Panc1 (cell line): Measurements from ENCODE around the gene BHLHE23. TPM values are rescaled to one million over a fixed set of nuclear protein-coding genes. Genes with fewer than 3 reads are reported as not detected.

Source experiments
- ATAC-seq: fragments of 200-7000 bp; cut with Tn5 transposase; 2 replicates; pipeline ENCODE4 v1.9.1; 2020; ENCODE audit warnings: mild to moderate bottlenecking, moderate library complexity
- BruUV-seq: library from RNA; stranded (reverse); fragments of 400-500 nt; replicated peaks from 2 replicates; lab custom pipeline; 2021; lab: Mats Ljungman, UMichigan
- CTCF ChIA-PET: fragments of 300-600 bp; sonication (Branson Sonifier 250); formaldehyde crosslinking; loops from one replicate; lab custom pipeline; 2022; ENCODE audit warnings: antibody characterized with exemption; lab: Charles Lee
- POLR2A ChIA-PET: fragments of 300-600 bp; sonication (Branson Sonifier 250); formaldehyde crosslinking; loops from one replicate; lab custom pipeline; 2022; ENCODE audit warnings: antibody characterized with exemption; lab: Charles Lee
- DNase-seq: peaks from one replicate; pipeline ENCODE4 v3.0.0-alpha.2; 2010; ENCODE audit warnings: low read depth, low spot score
- H3K27ac ChIP-seq: 2 replicates; pipeline ENCODE4 v1.5.1; 2011; ENCODE audit warnings: mild to moderate bottlenecking, low read length, inconsistent platforms
- H3K27me3 ChIP-seq: fragments of 200-500 bp; sonication (Bioruptor generic); 2 replicates; pipeline ENCODE4 v1.6.0; 2014; ENCODE audit warnings: low read length, inconsistent platforms; ENCODE audit not compliant: control insufficient read depth, insufficient read depth
- H3K36me3 ChIP-seq: fragments of 200-500 bp; sonication (Bioruptor generic); 2 replicates; pipeline ENCODE4 v1.5.1; 2014; ENCODE audit warnings: inconsistent platforms, mild to moderate bottlenecking, low read length, moderate library complexity; ENCODE audit not compliant: control insufficient read depth, insufficient read depth
- H3K4me1 ChIP-seq: 2 replicates; pipeline ENCODE4 v1.5.1; 2011; ENCODE audit warnings: inconsistent platforms, mild to moderate bottlenecking, low read length, moderate library complexity; ENCODE audit not compliant: control insufficient read depth, insufficient read depth
- H3K4me3 ChIP-seq, 2 experiments: 2 replicates each; pipeline ENCODE4 v1.5.1; 2011 to 2012; ENCODE audit warnings: low read depth in 2 of 2, low read length in 2 of 2, mild to moderate bottlenecking in 2 of 2, inconsistent platforms in 1 of 2, moderate library complexity in 1 of 2
- H3K9me3 ChIP-seq: fragments of 200-500 bp; sonication (Bioruptor generic); 2 replicates; pipeline ENCODE4 v1.5.1; 2014; ENCODE audit warnings: low read depth, mild to moderate bottlenecking, inconsistent platforms, low read length, moderate library complexity; ENCODE audit not compliant: control insufficient read depth, insufficient read depth
- POLR2AphosphoS5 ChIP-seq: IDR thresholded peaks from 2 replicates; pipeline ENCODE4 v1.6.1; 2012; ENCODE audit warnings: mild to moderate bottlenecking, low read depth, low read length, moderate library complexity
- REST ChIP-seq, 2 experiments: IDR thresholded peaks; 2 replicates each; pipeline ENCODE4 v1.6.1; 2011 to 2012; ENCODE audit warnings: low read depth in 2 of 2, control low read depth in 1 of 2, low read length in 1 of 2, mild to moderate bottlenecking in 1 of 2, moderate library complexity in 1 of 2; ENCODE audit not compliant: insufficient read depth in 1 of 2
- SIN3A ChIP-seq: IDR thresholded peaks from 2 replicates; pipeline ENCODE4 v1.6.1; 2012; ENCODE audit warnings: low read depth, mild to moderate bottlenecking, low read length, moderate library complexity, borderline replicate concordance; ENCODE audit not compliant: insufficient read depth
- TCF7L2 ChIP-seq: IDR thresholded peaks from 2 replicates; pipeline ENCODE4 v1.6.1; 2011; ENCODE audit warnings: mild to moderate bottlenecking, low read depth, low read length, inconsistent platforms
- in situ Hi-C: cut with HindIII; loops from 2 replicates; pipeline ENCODE4 v1.10.0; 2016; ENCODE audit warnings: low sequenced_read_pairs, low pct_unique_long_range_greater_than_20kb
- intact Hi-C: fragments of 100-400 bp; cut with micrococcal nuclease; formaldehyde crosslinking; loops from one replicate; pipeline ENCODE4 v1.10.0; 2022; ENCODE audit not compliant: unreplicated experiment
- total RNA-seq: library from RNA; stranded (reverse); gene quantifications from one replicate; pipeline ENCODE4 v1.2.1, GENCODE V29; 2021; ENCODE audit not compliant: unreplicated experiment
- TF ChIP-seq, protein P1 (sequence below): fragments of 450-650 bp; IDR thresholded peaks from 2 replicates; pipeline ENCODE4 v1.5.1; 2017; ENCODE audit warnings: mild to moderate bottlenecking

The BHLHE23 gene
- total RNA-seq, 1 experiment from 2014 or later, result not detected

GRCh38 chr20:62956387-62957135 is 50.2 kb downstream of the BHLHE23 start:
- BruUV-seq, result no TSS peak
- H3K27me3 ChIP-seq, result no peaks in the 10 kb centered on the region
- H3K4me1 ChIP-seq, result peaks cover 9% of the 10 kb centered on the region; the same call in 1 of the 2 replicates
- TF ChIP-seq TCF7L2, result no peak
- TF ChIP-seq SIN3A, result no peak
- TF ChIP-seq REST (IDR thresholded peaks at IDR 0.05; ENCODE audit: insufficient read depth in 1 of 2, low read depth in 2 of 2, low read length in 1 of 2), result no peak
- TF ChIP-seq POLR2AphosphoS5, result no peak
- TF ChIP-seq, protein P1, sequence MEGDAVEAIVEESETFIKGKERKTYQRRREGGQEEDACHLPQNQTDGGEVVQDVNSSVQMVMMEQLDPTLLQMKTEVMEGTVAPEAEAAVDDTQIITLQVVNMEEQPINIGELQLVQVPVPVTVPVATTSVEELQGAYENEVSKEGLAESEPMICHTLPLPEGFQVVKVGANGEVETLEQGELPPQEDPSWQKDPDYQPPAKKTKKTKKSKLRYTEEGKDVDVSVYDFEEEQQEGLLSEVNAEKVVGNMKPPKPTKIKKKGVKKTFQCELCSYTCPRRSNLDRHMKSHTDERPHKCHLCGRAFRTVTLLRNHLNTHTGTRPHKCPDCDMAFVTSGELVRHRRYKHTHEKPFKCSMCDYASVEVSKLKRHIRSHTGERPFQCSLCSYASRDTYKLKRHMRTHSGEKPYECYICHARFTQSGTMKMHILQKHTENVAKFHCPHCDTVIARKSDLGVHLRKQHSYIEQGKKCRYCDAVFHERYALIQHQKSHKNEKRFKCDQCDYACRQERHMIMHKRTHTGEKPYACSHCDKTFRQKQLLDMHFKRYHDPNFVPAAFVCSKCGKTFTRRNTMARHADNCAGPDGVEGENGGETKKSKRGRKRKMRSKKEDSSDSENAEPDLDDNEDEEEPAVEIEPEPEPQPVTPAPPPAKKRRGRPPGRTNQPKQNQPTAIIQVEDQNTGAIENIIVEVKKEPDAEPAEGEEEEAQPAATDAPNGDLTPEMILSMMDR, result no peak
- H3K9me3 ChIP-seq, result no peaks in the 10 kb centered on the region
- ChIA-PET CTCF (interaction anchor here (0.7 kb wide), 1 partner anchor 65 kb away, joined by 3 read pairs; no protein-coding TSS in a partner anchor), POLR2A (no interaction called here)
- no peaks in the 10 kb centered on the region for H3K36me3 ChIP-seq
- H3K4me3 ChIP-seq, result no peak overlapping the region
- ATAC-seq (no peak), DNase-seq (no peak)
- no peak overlapping the region for H3K27ac ChIP-seq
- intact Hi-C loops, result no loop called here
- in situ Hi-C loops, result no loop called here

Other genes with a start within 250 kb of the BHLHE23 start
- 49.9 TPM for gene MRGBP, start 210.5 kb downstream of the BHLHE23 start, total RNA-seq
- gene OGFR, start 202.1 kb downstream of the BHLHE23 start, total RNA-seq, result 47.3 TPM
- 46.6 TPM for gene COL9A3, start 189.9 kb downstream of the BHLHE23 start, total RNA-seq
- 23.8 TPM for gene TCFL5, start 145.1 kb downstream of the BHLHE23 start, total RNA-seq
- 57.3 TPM for gene DIDO1, start 80.5 kb downstream of the BHLHE23 start, total RNA-seq
- 37.3 TPM for gene GID8, start 68.8 kb downstream of the BHLHE23 start, total RNA-seq
- 0.28 TPM for gene SLC17A9, start 54.3 kb downstream of the BHLHE23 start, total RNA-seq
- 43.0 TPM for gene YTHDF1, start 209.2 kb upstream of the BHLHE23 start, total RNA-seq
- gene BIRC7, start 228.9 kb upstream of the BHLHE23 start, total RNA-seq, result 9.0 TPM
- 5.5 TPM for gene NKAIN4, start 247.5 kb upstream of the BHLHE23 start, total RNA-seq